LoVo (cell line): ENCODE measurements around the gene SEMA5B.

Experiments
- DNase-seq: peaks from one replicate; pipeline ENCODE4 v3.0.0-alpha.2; 2016; ENCODE audit warnings: low spot score

Gene SEMA5B

GRCh38 chr3:122992676-122993075, 34.9 kb downstream of the SEMA5B start:
- DNase-seq: no peak

GRCh38 chr3:122992133-122992532, 35.4 kb downstream of the SEMA5B start:
- no peak for DNase-seq

- DNase-seq: no peak
These were observed 36.2 kb downstream of the SEMA5B start for GRCh38 chr3:122991236-122991985.

GRCh38 chr3:122989856-122990575, 37.5 kb downstream of the SEMA5B start:
- DNase-seq: no peak

- no peak for DNase-seq
These were observed 39.1 kb downstream of the SEMA5B start for GRCh38 chr3:122988508-122988907.

GRCh38 chr3:122987736-122988319, 39.7 kb downstream of the SEMA5B start:
- DNase-seq: no peak

GRCh38 chr3:122987231-122987630, 40.3 kb downstream of the SEMA5B start:
- no peak for DNase-seq

GRCh38 chr3:122986693-122987179, 40.8 kb downstream of the SEMA5B start:
- no peak for DNase-seq

- no peak for DNase-seq
These were observed 42.0 kb downstream of the SEMA5B start for GRCh38 chr3:122985539-122985938.

GRCh38 chr3:122984650-122985049, 42.9 kb downstream of the SEMA5B start:
- no peak for DNase-seq

GRCh38 chr3:122984007-122984406, 43.6 kb downstream of the SEMA5B start:
- no peak for DNase-seq

- no peak for DNase-seq
These were observed 45.1 kb downstream of the SEMA5B start for GRCh38 chr3:122982216-122983185.

- DNase-seq: no peak
These were observed 48.4 kb downstream of the SEMA5B start for GRCh38 chr3:122979211-122979610.

- DNase-seq: no peak
These were observed 49.0 kb downstream of the SEMA5B start for GRCh38 chr3:122978569-122978968.

GRCh38 chr3:122977746-122978466, 49.7 kb downstream of the SEMA5B start:
- DNase-seq: no peak

GRCh38 chr3:122975924-122976293, 51.7 kb downstream of the SEMA5B start:
- DNase-seq: no peak

GRCh38 chr3:122975163-122975923, 52.2 kb downstream of the SEMA5B start:
- peak; percentile 5 for DNase-seq

GRCh38 chr3:122974764-122975162, 52.8 kb downstream of the SEMA5B start:
- no peak for DNase-seq

- no peak for DNase-seq
These were observed 53.5 kb downstream of the SEMA5B start for GRCh38 chr3:122973893-122974615.

- DNase-seq: no peak
These were observed 55.4 kb downstream of the SEMA5B start for GRCh38 chr3:122972141-122972540.
